ENCODE measurements around the gene ADSS1.

ADSS1 gene

GRCh38 chr14:104734051-104734587 is 10.1 kb downstream of the ADSS1 start:
- TF ChIP-seq GATA1 (IDR thresholded peaks at IDR 0.05; ENCODE audit: low read depth, low read length) = no peak
- no peak for DNase-seq

- no peak for TF ChIP-seq GATA1 (IDR thresholded peaks at IDR 0.05; ENCODE audit: low read depth, low read length)
- no peak for TF ChIP-seq POLR2A (IDR thresholded peaks at IDR 0.05; ENCODE audit: low read length)
Observed at GRCh38 chr14:104734601-104734990, 10.6 kb downstream of the ADSS1 start.

DNA sequence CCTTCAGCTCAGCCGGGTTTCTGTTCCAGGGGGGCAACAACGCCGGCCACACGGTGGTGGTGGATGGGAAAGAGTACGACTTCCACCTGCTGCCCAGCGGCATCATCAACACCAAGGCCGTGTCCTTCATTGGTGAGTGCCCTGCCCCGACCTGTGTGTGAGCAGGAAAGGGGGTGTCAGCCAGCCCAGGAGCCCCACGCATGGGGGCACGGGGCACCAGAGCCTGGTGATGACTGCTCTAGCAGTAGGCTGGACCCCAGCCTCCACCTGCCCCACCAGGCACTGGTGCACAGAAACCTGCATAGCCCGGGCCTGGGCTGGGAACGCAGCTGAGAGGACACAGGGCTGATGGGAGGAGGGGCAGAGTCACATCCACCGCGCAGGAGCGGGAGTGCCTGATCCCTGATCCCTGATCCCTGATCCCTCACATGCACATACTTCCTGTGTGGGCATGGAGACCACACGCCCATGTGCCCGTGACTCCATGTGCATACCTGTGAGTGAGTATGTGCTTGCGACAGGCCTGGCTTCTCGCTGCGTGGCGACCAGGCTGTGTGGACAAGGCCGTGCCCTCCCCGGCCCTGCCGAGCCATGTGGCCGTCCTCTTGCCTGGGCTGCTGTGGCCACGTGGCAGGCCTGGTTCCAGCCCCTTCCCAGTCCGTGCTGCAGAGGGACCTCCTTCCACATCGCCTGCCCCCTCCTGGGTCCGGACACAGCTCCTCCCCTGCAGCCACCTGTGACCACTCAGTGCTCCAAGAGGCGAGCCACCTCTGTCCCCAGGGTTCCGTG is 11.2 kb downstream of the ADSS1 start:
- TF ChIP-seq GATA1 (IDR thresholded peaks at IDR 0.05; ENCODE audit: low read depth, low read length) (no peak), POLR2A (IDR thresholded peaks at IDR 0.05; ENCODE audit: low read length) (no peak)
- no peak for DNase-seq

More at GRCh38 chr14:104734601-104734990, 10.6 kb downstream of the ADSS1 start:
- DNase-seq = no peak

DNA sequence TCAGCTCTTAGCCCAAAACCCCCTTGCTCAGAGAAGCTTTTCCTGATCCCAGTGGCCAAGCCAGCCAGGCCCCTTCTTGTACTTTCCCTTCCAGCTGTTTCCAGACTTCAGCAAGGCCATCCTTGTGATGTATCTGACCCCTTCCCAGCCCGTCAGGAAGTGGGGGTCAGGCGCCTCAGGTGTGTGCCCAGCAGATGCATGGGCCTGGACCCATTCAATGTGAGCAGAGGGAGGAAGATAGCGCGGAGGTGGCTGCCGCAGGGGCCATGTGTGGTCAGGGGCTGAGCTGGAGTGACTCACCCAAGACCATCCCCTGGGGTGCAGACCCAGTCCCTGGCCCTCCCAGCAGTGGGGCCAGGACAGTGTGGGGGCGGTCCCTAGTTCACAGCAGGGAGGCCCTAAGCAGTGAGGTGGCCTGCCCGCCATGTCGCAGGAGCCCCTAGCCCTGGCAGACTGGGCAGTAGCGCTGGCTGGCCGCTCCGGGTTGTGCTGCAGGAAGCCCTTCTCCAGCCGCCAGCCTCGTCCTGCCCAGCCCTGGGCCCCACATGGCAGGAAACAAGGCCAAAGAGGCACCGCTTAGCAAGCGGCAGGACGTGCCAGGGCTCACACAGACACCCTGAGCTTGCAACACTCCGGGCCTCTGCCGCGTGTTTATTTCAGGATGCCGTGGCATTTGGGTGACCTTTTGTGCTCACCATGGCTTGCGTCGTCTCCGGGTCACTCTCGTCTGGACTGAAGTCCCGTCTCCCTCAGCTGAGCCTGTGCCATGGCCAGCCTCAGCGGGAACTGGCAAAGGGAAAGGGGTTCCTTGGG is 12.0 kb downstream of the ADSS1 start:
- no peak for TF ChIP-seq GATA1 (IDR thresholded peaks at IDR 0.05; ENCODE audit: low read depth, low read length)
- no peak for TF ChIP-seq POLR2A (IDR thresholded peaks at IDR 0.05; ENCODE audit: low read length)
- no peak for DNase-seq

DNA sequence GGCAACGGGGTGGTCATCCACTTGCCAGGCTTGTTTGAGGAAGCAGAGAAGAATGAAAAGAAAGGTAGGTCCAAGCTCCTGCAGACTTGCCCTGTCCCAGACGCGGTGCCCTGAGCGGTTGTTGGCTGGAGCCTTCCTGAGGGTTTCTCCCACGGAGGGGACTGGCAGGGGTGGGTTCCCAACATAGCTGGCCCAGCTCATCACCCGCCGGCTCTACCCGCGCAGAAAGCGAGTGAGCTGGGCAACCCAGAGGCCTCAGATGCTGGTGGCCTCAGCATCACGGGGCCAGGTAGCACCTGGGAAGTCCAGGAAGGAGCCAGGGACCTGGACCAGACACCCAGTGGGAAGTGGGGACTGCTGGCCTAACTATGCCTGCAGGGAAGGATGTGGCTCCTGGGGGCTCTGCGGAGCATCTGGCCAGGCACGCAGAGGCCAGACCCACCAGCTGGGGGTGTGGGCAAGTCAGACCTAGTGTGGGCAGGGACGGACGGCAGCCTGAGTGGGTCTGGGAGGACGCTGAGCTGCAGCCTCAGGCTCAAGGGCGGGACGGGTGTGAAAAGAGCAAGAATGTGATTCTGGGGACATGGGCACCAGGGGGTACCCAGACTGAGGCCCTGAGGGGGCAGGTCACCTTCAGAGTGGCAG is 14.5 kb downstream of the ADSS1 start:
- TF ChIP-seq POLR2A (IDR thresholded peaks at IDR 0.05; ENCODE audit: low read length) = no peak
- no peak for TF ChIP-seq GATA1 (IDR thresholded peaks at IDR 0.05; ENCODE audit: low read depth, low read length)
- DNase-seq = no peak

DNA sequence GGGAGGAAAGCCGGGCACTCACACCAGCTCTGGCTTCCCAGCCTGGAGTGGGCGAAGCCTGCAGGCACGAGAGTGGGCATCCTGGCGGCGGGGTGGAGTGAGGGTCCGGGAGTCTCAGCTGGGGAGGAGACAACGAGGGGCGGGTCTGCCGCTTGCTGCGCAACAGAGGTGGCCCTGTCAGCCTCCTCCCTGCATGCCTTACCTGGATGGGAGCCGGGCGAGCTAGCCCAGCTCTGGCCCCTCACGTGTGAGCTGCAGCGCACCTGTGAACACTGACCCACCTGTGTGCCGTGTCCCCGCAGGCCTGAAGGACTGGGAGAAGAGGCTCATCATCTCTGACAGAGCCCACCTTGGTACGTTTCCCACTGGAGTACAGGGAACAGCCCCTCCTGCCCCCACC is 15.0 kb downstream of the ADSS1 start:
- TF ChIP-seq POLR2A (IDR thresholded peaks at IDR 0.05; ENCODE audit: low read length) (no peak), GATA1 (IDR thresholded peaks at IDR 0.05; ENCODE audit: low read depth, low read length) (no peak)
- no peak for DNase-seq

- no peak for DNase-seq
- no peak for TF ChIP-seq GATA1 (IDR thresholded peaks at IDR 0.05; ENCODE audit: low read depth, low read length)
Observed at GRCh38 chr14:104739546-104740516, 15.8 kb downstream of the ADSS1 start.

GRCh38 chr14:104741108-104741802 is 17.2 kb downstream of the ADSS1 start:
- DNase-seq = no peak
- no peak for TF ChIP-seq POLR2A (IDR thresholded peaks at IDR 0.05; ENCODE audit: low read length)
- TF ChIP-seq GATA1 (IDR thresholded peaks at IDR 0.05; ENCODE audit: low read depth, low read length) = no peak

DNA sequence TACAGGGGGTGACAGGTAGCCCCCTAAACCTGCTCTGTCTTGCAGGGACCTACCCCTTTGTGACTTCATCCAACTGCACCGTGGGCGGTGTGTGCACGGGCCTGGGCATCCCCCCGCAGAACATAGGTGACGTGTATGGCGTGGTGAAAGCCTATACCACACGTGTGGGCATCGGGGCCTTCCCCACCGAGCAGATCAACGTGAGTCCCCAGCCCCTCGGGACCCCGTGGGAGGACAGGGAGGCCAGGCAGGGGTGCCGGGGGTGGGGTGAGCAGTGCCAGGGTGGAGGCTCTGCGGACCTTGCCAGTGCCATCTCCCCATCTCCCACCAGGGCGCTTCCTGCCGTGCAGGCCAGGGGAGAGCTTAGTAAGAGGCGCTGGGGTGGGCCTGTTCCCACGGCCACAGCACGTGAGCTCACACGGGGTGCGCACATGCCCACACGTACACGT is 17.8 kb downstream of the ADSS1 start:
- no peak for DNase-seq
- TF ChIP-seq GATA1 (IDR thresholded peaks at IDR 0.05; ENCODE audit: low read depth, low read length) (no peak), POLR2A (IDR thresholded peaks at IDR 0.05; ENCODE audit: low read length) (no peak)

- no peak for TF ChIP-seq GATA1 (IDR thresholded peaks at IDR 0.05; ENCODE audit: low read depth, low read length)
- TF ChIP-seq POLR2A (IDR thresholded peaks at IDR 0.05; ENCODE audit: low read length) = no peak
- DNase-seq = no peak
Observed at GRCh38 chr14:104742586-104743455, 18.8 kb downstream of the ADSS1 start.

DNA sequence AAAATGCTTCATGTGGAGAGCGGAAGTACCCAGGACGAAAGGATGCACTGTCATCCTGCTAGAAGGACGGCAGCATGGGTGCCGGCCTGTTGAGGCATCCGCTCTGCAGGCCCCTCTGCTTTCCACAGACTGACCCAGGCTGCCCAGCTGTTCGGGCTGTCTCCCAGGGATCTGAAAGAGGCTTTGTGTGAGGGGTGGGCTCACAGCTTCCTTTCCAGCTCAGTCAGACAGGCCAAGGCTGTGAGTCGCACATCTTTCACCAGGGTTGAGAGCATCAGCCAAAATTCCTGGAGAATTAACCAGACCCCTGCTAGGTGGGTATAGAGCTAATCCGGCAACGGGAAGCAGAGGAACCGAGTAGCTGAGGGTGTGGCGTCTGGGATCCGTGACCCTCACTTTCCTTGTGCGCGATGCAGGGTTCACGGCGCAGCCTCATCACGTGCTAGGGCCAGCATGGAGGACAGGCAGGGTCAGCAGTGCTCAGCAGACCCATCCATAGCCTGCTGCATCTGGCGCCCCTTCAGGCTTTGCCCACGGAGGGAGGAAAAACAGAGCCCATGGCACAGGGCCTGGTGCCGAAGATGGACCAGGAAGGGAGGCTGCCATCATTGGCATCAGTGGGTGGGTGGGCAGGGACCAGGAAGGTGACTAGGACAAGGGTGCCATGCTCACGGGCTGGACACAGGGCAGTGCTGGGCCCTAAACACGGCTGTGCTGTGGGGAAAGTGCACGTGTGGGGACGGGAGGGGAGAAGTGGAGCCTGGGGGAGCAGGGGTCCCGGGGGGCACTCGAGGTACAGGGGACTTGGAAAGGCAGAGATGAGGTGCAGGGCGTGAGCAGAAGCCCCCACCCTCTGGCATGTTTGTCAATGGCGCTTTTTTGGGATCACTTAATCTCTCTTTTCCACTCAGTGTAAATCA is 19.7 kb downstream of the ADSS1 start:
- no peak for TF ChIP-seq POLR2A (IDR thresholded peaks at IDR 0.05; ENCODE audit: low read length)
- no peak for TF ChIP-seq GATA1 (IDR thresholded peaks at IDR 0.05; ENCODE audit: low read depth, low read length)
- DNase-seq = no peak

Measured in erythroblast (primary cell).